ENCODE results near the gene EXOSC10. TPM values are rescaled to one million over a fixed set of nuclear protein-coding genes. Genes with fewer than 3 reads are reported as not detected.

The EXOSC10 gene
- total RNA-seq, 1 experiment from 2014 or later, result 50.8 TPM

- CTCF ChIA-PET, result interaction anchor here (0.6 to 0.7 kb wide), 2 partner anchors 280 to 369 kb away, joined by 3 to 5 read pairs; no protein-coding TSS in a partner anchor
- H3K27ac Mint-ChIP-seq (ENCODE audit: unreplicated experiment), result no peak overlapping the region
Measured at GRCh38 chr1:11061652-11062365, 37.9 kb downstream of the EXOSC10 start.

GRCh38 chr1:11059968-11060830 lies 39.5 kb downstream of the EXOSC10 start, which contains the start of gene SRM:
Gene SRM, minus strand, starts transcription at chr1:11060018. Its CDS starts 75 bp downstream, at chr1:11059943.
- CTCF ChIA-PET, result interaction anchor here (1.5 kb wide), 1 partner anchor 22 kb away, joined by 4 read pairs; no protein-coding TSS in a partner anchor
- H3K36me3 Mint-ChIP-seq (ENCODE audit: insufficient read depth, unreplicated experiment), result peaks cover 43% of the 10 kb centered on the region
- intact Hi-C loops (cut with micrococcal nuclease; ENCODE audit: unreplicated experiment), result no loop called here
- H3K9me3 Mint-ChIP-seq (ENCODE audit: low read depth, unreplicated experiment), result no peaks in the 10 kb centered on the region
- BruUV-seq (replicated peaks), result TSS peak; percentile 71
- H3K4me3 Mint-ChIP-seq (ENCODE audit: low read depth, unreplicated experiment), result peak within 1 kb of the TSS; percentile 97
- H3K27ac Mint-ChIP-seq (ENCODE audit: unreplicated experiment), result peak within 1 kb of the TSS; percentile 92
- TF ChIP-seq CTCF (IDR thresholded peaks at IDR 0.05; ENCODE audit: unreplicated experiment), result peak; percentile 56
- peak; percentile 91 for DNase-seq
- H3K27me3 Mint-ChIP-seq (ENCODE audit: unreplicated experiment), result no peaks in the 10 kb centered on the region
- H3K4me1 Mint-ChIP-seq (ENCODE audit: low read depth, unreplicated experiment), result no peaks in the 10 kb centered on the region

More at GRCh38 chr1:11061652-11062365, 37.9 kb downstream of the EXOSC10 start:
- Mint-ChIP-seq H3K4me1 (ENCODE audit: low read depth, unreplicated experiment) (no peaks in the 10 kb centered on the region), H3K4me3 (ENCODE audit: low read depth, unreplicated experiment) (no peak overlapping the region), H3K36me3 (ENCODE audit: insufficient read depth, unreplicated experiment) (peaks cover 57% of the 10 kb centered on the region), H3K9me3 (ENCODE audit: low read depth, unreplicated experiment) (no peaks in the 10 kb centered on the region), H3K27me3 (ENCODE audit: unreplicated experiment) (no peaks in the 10 kb centered on the region)
- intact Hi-C loops (cut with micrococcal nuclease; ENCODE audit: unreplicated experiment), result no loop called here
- no TSS peak for BruUV-seq (replicated peaks)
- DNase-seq, result no peak
- no peak for TF ChIP-seq CTCF (IDR thresholded peaks at IDR 0.05; ENCODE audit: unreplicated experiment)

- BruUV-seq (replicated peaks), result TSS peak; percentile 25
- DNase-seq, result no peak
Measured at GRCh38 chr1:11059155-11059967, 40.3 kb downstream of the EXOSC10 start.

More at GRCh38 chr1:11059155-11059967, 40.3 kb downstream of the EXOSC10 start:
- peak overlapping the region; percentile 97 for H3K4me3 Mint-ChIP-seq (ENCODE audit: low read depth, unreplicated experiment)
- H3K4me1 Mint-ChIP-seq (ENCODE audit: low read depth, unreplicated experiment), result no peaks in the 10 kb centered on the region
- peaks cover 47% of the 10 kb centered on the region for H3K36me3 Mint-ChIP-seq (ENCODE audit: insufficient read depth, unreplicated experiment)
- H3K27me3 Mint-ChIP-seq (ENCODE audit: unreplicated experiment), result no peaks in the 10 kb centered on the region
- intact Hi-C loops (cut with micrococcal nuclease; ENCODE audit: unreplicated experiment), result no loop called here
- no peaks in the 10 kb centered on the region for H3K9me3 Mint-ChIP-seq (ENCODE audit: low read depth, unreplicated experiment)
- TF ChIP-seq CTCF (IDR thresholded peaks at IDR 0.05; ENCODE audit: unreplicated experiment), result no peak
- CTCF ChIA-PET, result interaction anchor here (1.5 kb wide), 1 partner anchor 21 kb away, joined by 4 read pairs; no protein-coding TSS in a partner anchor
- peak overlapping the region; percentile 92 for H3K27ac Mint-ChIP-seq (ENCODE audit: unreplicated experiment)
